ENCODE measurements around the gene UBE3A. TPM values are rescaled to one million over a fixed set of nuclear protein-coding genes. Genes with fewer than 3 reads are reported as not detected.

The UBE3A gene
- total RNA-seq, 4 donors from 2014 or later: 73.9 to 97.6 (median 80.1) TPM

- Histone ChIP-seq H3K36me3 (no peaks in the 10 kb centered on the region), H3K27me3 (no peaks in the 10 kb centered on the region), H3K4me1 (peaks cover 0 to 9% (median 6%) of the 10 kb centered on the region in 4 donors), H3K4me3 (no peak overlapping the region), H3K27ac (replicated peaks in 1 of 4) (no peak overlapping the region), H3K9me3 (no peaks in the 10 kb centered on the region)
- no peak for DNase-seq (ENCODE audit: extremely low spot score)
- 90% methylated on average over 10 of the region's 10 CpGs for WGBS
- intact Hi-C loops (cut with DNase I): no loop called here
- TF ChIP-seq EP300 (IDR thresholded peaks at IDR 0.05): no peak
- no peak for TF ChIP-seq CTCF (IDR thresholded peaks at IDR 0.05)
- TF ChIP-seq POLR2A (IDR thresholded peaks at IDR 0.05; ENCODE audit: low read depth): no peak
- TF ChIP-seq POLR2AphosphoS5 (IDR thresholded peaks at IDR 0.05): no peak
Measured at GRCh38 chr15:25468611-25469010, 29.8 kb upstream of the UBE3A start.

- 40% methylated on average over 1 of the region's 1 CpG for WGBS
- H3K36me3 ChIP-seq: no peaks in the 10 kb centered on the region
- H3K4me3 ChIP-seq: no peak overlapping the region
- H3K4me1 ChIP-seq: peaks cover 0 to 9% (median 6%) of the 10 kb centered on the region in 4 donors
- H3K27me3 ChIP-seq: no peaks in the 10 kb centered on the region
- no peaks in the 10 kb centered on the region for H3K9me3 ChIP-seq
- no peak for DNase-seq (ENCODE audit: extremely low spot score)
- H3K27ac ChIP-seq (replicated peaks in 1 of 4): no peak overlapping the region
- intact Hi-C loops (cut with DNase I): no loop called here
- TF ChIP-seq EP300 (IDR thresholded peaks at IDR 0.05): no peak
- TF ChIP-seq POLR2AphosphoS5 (IDR thresholded peaks at IDR 0.05): no peak
- no peak for TF ChIP-seq CTCF (IDR thresholded peaks at IDR 0.05)
Measured at GRCh38 chr15:25465835-25466234, 27.0 kb upstream of the UBE3A start.

GRCh38 chr15:25464784-25465183, 26.0 kb upstream of the UBE3A start:
- Histone ChIP-seq H3K27me3 (no peaks in the 10 kb centered on the region), H3K9me3 (no peaks in the 10 kb centered on the region), H3K36me3 (no peaks in the 10 kb centered on the region), H3K4me1 (peaks cover 0 to 9% (median 6%) of the 10 kb centered on the region in 4 donors), H3K4me3 (no peak overlapping the region), H3K27ac (replicated peaks in 1 of 4) (no peak overlapping the region)
- WGBS: 66% methylated on average over 2 of the region's 2 CpGs
- no peak for DNase-seq (ENCODE audit: extremely low spot score)
- intact Hi-C loops (cut with DNase I): no loop called here
- no peak for TF ChIP-seq POLR2A (IDR thresholded peaks at IDR 0.05; ENCODE audit: low read depth)
- no peak for TF ChIP-seq POLR2AphosphoS5 (IDR thresholded peaks at IDR 0.05)

GRCh38 chr15:25464383-25464782, 25.6 kb upstream of the UBE3A start:
- no peak for DNase-seq (ENCODE audit: extremely low spot score)
- no peak overlapping the region for H3K4me3 ChIP-seq
- intact Hi-C loops (cut with DNase I): no loop called here
- no peaks in the 10 kb centered on the region for H3K27me3 ChIP-seq
- TF ChIP-seq EP300 (IDR thresholded peaks at IDR 0.05) (no peak), POLR2A (IDR thresholded peaks at IDR 0.05; ENCODE audit: low read depth) (no peak), POLR2AphosphoS5 (IDR thresholded peaks at IDR 0.05) (no peak), CTCF (IDR thresholded peaks at IDR 0.05) (no peak)
- WGBS: 0% methylated on average over 1 of the region's 1 CpG
- H3K9me3 ChIP-seq: no peaks in the 10 kb centered on the region
- no peak overlapping the region for H3K27ac ChIP-seq (replicated peaks in 1 of 4)
- peaks cover 0 to 9% (median 6%) of the 10 kb centered on the region in 4 donors for H3K4me1 ChIP-seq
- no peaks in the 10 kb centered on the region for H3K36me3 ChIP-seq

GRCh38 chr15:25456196-25456595, 17.4 kb upstream of the UBE3A start:
- H3K4me3 ChIP-seq: no peak overlapping the region
- H3K4me1 ChIP-seq: no peaks in the 10 kb centered on the region
- WGBS: 84% methylated on average over 3 of the region's 3 CpGs
- H3K27me3 ChIP-seq: no peaks in the 10 kb centered on the region
- H3K36me3 ChIP-seq: no peaks in the 10 kb centered on the region
- intact Hi-C loops (cut with DNase I): no loop called here
- H3K9me3 ChIP-seq: peaks cover 0 to 4% (median 2%) of the 10 kb centered on the region in 4 donors
- TF ChIP-seq POLR2AphosphoS5 (IDR thresholded peaks at IDR 0.05) (no peak), POLR2A (IDR thresholded peaks at IDR 0.05; ENCODE audit: low read depth) (no peak), CTCF (IDR thresholded peaks at IDR 0.05) (no peak), EP300 (IDR thresholded peaks at IDR 0.05) (no peak)
- H3K27ac ChIP-seq (replicated peaks in 1 of 4): no peak overlapping the region
- DNase-seq (ENCODE audit: extremely low spot score): no peak

All from esophagus muscularis mucosa (tissue), 4 donors.